AG10803 (cell line): ENCODE measurements around the gene EID2B.

Experiments
- DNase-seq: peaks from one replicate; pipeline ENCODE4 v3.0.0; 2010; ENCODE audit warnings: low read depth
- H3K4me3 ChIP-seq: 2 replicates; pipeline ENCODE4 v1.5.1; 2011; ENCODE audit warnings: mild to moderate bottlenecking, low read length, control low read depth
- TF ChIP-seq, protein P1 (sequence below): conservative IDR thresholded peaks from 2 replicates; pipeline ENCODE4 v1.5.1; 2011; ENCODE audit warnings: mild to moderate bottlenecking, low read length, control low read depth, inconsistent platforms

Gene EID2B

DNA sequence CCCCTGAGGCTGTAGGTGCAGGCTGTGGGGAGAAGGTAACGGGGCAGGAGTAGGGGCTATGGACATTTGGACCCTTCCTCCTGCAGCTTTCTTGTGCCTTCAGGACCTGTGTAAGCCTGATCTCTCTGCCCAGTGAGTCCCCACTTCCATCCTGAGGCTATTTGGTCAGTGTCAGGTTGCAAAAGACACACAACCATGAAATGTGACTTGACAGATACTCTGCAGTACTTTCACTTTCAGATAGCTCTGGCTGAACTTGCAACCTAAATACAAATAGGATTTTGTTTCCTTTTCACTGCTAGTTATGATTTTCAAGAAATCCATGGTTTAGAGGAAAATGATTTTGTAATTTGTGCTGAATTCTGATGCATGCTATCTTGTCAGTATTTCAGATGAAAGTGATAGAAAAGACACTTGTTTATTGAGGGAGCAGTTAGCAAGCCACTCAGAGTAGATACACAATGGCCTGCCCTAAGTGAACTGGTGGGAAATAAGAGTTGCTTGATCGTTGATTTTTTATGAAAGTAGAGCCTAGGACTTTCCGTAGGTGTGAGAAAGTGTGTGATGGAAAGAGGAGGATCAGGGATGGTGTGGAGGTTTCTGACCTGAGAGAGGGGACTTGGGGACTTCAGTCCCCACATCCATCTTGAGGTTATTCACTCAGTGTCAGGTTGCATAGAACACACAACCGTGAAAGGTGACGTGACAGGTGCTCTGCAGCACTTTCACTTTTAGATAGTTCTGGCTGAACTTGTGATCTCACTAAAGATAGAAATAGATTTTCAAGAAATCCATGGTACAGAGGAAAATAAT, 25.4 kb upstream of the EID2B start:
- no peak overlapping the region for H3K4me3 ChIP-seq
- DNase-seq: no peak
- TF ChIP-seq, protein P1, sequence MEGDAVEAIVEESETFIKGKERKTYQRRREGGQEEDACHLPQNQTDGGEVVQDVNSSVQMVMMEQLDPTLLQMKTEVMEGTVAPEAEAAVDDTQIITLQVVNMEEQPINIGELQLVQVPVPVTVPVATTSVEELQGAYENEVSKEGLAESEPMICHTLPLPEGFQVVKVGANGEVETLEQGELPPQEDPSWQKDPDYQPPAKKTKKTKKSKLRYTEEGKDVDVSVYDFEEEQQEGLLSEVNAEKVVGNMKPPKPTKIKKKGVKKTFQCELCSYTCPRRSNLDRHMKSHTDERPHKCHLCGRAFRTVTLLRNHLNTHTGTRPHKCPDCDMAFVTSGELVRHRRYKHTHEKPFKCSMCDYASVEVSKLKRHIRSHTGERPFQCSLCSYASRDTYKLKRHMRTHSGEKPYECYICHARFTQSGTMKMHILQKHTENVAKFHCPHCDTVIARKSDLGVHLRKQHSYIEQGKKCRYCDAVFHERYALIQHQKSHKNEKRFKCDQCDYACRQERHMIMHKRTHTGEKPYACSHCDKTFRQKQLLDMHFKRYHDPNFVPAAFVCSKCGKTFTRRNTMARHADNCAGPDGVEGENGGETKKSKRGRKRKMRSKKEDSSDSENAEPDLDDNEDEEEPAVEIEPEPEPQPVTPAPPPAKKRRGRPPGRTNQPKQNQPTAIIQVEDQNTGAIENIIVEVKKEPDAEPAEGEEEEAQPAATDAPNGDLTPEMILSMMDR: no peak

DNA sequence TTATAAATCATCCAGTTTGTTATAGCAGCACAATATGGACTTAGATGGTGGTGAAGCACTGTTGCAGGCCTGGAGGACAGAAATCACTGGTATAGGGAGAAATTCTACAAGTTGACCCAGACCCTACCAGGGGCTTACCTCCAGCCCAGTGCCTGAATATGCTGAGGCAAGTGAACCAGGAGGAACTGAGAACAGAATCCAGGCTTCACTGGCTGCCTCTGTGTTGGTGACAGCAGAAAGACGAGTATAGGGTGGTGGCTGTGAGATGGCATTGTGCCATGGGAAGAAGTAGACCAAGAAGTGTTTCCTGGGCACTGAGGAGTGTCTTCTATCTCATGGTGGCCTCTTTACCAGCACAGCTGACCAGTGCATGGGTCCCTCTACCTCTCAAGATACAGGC, 23.2 kb upstream of the EID2B start:
- no peak for DNase-seq
- TF ChIP-seq, protein P1: no peak
- no peak overlapping the region for H3K4me3 ChIP-seq

DNA sequence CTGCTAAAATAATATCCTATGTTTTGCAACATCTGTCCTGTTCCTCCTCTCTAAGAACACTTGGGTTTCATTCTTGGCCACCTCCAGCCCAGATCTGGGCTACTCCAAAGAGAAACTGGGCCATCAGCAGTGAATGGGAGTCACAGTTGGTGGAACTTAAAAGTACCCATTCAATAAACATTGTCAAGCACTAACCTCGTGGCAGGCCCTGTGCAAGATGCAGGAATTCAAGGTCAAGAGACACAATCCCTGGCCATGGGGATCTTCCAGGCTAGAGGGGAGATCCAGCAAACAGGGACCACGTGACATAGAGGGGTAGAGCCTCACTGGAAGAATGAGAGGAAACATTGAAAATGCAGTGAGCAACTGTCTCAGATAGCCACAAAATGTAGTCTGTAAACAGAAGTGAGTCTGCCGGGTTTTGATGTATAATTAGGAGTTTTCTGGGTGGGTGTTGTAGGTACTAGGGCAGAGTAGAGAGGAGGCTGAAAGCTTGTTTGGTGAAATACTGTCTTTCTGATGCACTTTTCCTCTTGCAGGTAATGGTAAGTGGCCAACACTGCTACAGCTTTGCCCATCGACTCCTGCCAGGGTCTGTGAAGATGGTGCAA, 22.2 kb upstream of the EID2B start:
- TF ChIP-seq, protein P1: no peak
- no peak for DNase-seq
- no peak overlapping the region for H3K4me3 ChIP-seq

DNA sequence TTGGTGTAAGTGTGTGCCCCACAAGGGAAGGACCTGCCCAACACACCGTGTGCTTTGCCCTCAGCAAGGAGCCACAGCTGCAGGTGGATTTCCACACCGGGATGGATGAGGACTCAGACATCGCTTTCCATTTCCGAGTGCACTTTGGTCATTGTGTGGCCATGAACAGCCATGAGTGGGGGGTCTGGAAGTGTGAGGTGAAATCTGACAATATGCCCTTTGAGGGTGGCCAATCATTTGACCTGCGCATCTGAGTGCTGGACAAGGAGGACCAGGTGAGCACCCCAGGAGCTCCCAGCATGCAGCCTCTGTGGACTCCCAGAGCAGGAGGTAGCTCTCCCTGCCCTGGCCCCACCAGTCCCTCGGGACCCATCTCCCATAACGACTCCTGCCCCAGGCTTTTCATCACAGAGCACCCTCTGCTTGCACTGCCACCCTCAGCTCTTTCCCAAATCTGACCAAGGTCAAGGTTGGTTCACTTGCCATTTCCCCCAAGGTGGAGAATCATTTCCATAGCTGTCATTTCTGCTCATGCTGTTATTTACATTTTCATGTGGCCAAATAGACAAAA, 20.5 kb upstream of the EID2B start:
- H3K4me3 ChIP-seq: no peak overlapping the region
- TF ChIP-seq, protein P1: no peak
- DNase-seq: no peak

DNA sequence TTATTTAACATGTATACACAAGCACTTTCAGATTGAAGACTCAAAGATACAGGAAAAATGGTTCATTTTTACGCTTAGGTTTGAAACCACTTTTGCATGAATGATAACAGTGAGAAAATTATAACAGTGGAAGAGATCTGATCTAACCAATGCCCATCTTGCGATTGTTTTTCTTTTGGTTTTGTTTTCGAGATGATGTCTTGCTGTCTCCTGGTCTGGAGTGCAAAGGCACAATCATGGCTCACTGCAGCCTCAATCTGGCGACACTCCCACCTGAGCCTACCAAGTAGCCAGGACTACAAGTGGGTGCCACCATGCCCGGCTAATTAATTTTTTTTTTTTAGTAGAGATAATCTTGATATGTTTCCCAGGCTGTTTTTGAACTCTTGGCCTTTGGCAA, 17.5 kb upstream of the EID2B start:
- no peak overlapping the region for H3K4me3 ChIP-seq
- no peak for DNase-seq
- TF ChIP-seq, protein P1: no peak

DNA sequence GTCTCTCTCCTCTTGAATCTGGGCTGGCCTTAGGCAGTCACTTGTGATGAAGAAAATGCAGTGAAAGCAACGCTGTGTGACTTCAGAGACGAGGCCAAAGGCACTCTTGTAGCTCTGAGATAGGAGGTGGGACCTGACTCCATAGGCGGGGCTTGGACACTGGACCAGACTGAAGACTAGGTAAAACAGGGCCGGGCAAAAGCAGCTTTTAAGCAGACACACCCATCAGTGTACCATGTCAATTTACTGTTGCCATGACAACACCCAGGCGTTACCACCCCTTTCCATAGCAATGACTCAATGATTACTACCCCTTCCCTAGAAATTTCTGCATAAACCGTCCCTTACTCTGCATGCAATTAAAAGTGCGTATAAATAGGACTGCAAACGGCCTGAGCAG, 13.9 kb upstream of the EID2B start:
- no peak overlapping the region for H3K4me3 ChIP-seq
- TF ChIP-seq, protein P1: no peak
- no peak for DNase-seq

DNA sequence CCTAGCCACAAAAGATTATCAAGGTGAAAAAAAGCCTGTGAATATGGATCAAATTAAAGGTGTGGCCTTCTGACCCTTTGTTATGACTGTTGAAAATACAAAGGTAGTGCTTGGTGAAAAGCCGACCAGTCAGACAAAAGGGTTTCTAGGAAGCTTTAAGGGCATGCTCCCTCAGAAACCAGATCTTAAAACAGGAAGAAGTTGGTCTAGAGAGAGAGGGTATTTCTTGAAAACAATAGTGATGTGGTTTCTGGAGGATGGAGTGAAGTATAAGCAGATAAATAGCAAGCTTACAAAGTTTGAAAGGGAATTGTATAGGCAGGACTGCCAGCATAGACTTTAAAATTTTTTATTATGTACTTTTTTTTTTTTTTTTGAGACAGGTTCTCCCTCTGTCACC, 12.3 kb upstream of the EID2B start:
- TF ChIP-seq, protein P1: no peak

More for the DNA sequence above, 12.3 kb upstream of the EID2B start:
- H3K4me3 ChIP-seq: no peak overlapping the region
- DNase-seq: no peak
